SK-N-MC (cell line): Measurements from ENCODE around the gene EFCAB6.

Experiments used
- EZH2 ChIP-seq: fragments of 200-600 bp; sonication (generic); IDR thresholded peaks from one replicate; pipeline ENCODE4 v1.6.1; 2017; ENCODE audit warnings: antibody characterized with exemption
- POLR2AphosphoS5 ChIP-seq: IDR thresholded peaks from 2 replicates; pipeline ENCODE4 v1.6.1; 2012; ENCODE audit warnings: mild to moderate bottlenecking, low read depth, low read length, borderline replicate concordance

DNA sequence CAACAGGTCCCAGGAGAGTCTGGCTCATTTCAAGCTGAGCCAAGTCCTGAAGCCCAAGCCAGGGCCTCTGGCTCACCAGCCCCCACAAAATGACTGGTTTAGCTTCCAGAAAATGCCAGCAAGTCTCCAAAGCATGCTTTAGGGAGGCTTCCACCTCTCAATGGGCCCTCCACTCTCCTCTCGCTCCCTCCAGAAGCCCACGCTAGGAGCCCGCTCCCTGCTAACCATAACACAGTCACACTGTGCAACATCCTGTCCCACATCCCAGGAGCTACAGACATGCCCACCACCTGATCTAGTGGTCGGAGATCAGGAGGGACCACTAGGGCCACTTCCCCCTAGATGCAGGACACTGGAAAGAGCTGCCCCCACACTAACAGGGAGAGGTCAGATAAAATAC is 43.3 kb upstream of the EFCAB6 start:
- TF ChIP-seq POLR2AphosphoS5 (no peak), EZH2 (no peak)
